ENCODE results near the gene SGTB.

The SGTB gene

GRCh38 chr5:65647941-65648340 lies 74.0 kb downstream of the SGTB start:
- TF ChIP-seq CREB1 (IDR thresholded peaks at IDR 0.05; ENCODE audit: low read depth) = no peak
- no peak for TF ChIP-seq REST (IDR thresholded peaks at IDR 0.05; ENCODE audit: low read depth)
- no peak for TF ChIP-seq TCF12 (IDR thresholded peaks at IDR 0.05; ENCODE audit: low read depth)
- TF ChIP-seq NFIC (IDR thresholded peaks at IDR 0.05) = no peak
- TF ChIP-seq MAX (IDR thresholded peaks at IDR 0.05) = no peak
- no peak for TF ChIP-seq EP300 (IDR thresholded peaks at IDR 0.05; ENCODE audit: borderline replicate concordance)
- TF ChIP-seq ZBTB7A (IDR thresholded peaks at IDR 0.05; ENCODE audit: low read depth) = no peak
- no peak for TF ChIP-seq EGR1 (IDR thresholded peaks at IDR 0.05)

DNA sequence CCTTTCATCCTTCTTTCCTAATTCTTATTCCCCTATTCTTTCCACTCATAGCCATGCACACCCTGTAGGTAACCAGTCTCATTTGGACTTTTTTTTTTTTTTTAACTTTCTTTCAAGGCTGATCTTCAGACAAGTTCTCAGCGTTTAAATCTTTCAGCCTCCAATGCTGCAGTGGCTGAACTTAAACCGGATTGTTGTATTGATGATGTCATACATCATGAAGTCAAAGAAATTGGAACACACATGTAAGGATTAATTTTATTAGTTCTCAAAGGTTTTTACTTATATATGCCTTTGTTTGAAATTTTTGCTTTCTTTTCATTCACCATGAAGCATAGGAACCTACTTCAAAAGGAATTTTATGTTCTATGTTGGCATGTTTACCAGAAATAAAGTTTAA lies 75.0 kb downstream of the SGTB start:
- TF ChIP-seq TCF12 (IDR thresholded peaks at IDR 0.05; ENCODE audit: low read depth) = no peak
- TF ChIP-seq ZBTB7A (IDR thresholded peaks at IDR 0.05; ENCODE audit: low read depth) = no peak
- no peak for TF ChIP-seq YY1 (IDR thresholded peaks at IDR 0.05; ENCODE audit: low read depth)
- TF ChIP-seq, protein P1, sequence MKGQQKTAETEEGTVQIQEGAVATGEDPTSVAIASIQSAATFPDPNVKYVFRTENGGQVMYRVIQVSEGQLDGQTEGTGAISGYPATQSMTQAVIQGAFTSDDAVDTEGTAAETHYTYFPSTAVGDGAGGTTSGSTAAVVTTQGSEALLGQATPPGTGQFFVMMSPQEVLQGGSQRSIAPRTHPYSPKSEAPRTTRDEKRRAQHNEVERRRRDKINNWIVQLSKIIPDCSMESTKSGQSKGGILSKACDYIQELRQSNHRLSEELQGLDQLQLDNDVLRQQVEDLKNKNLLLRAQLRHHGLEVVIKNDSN (IDR thresholded peaks at IDR 0.05) = no peak
- TF ChIP-seq FOXM1 (IDR thresholded peaks at IDR 0.05; ENCODE audit: borderline replicate concordance, low read depth) = no peak
- TF ChIP-seq EP300 (IDR thresholded peaks at IDR 0.05; ENCODE audit: borderline replicate concordance) = no peak
- TF ChIP-seq RAD21 (IDR thresholded peaks at IDR 0.05; ENCODE audit: low read depth) = no peak

DNA sequence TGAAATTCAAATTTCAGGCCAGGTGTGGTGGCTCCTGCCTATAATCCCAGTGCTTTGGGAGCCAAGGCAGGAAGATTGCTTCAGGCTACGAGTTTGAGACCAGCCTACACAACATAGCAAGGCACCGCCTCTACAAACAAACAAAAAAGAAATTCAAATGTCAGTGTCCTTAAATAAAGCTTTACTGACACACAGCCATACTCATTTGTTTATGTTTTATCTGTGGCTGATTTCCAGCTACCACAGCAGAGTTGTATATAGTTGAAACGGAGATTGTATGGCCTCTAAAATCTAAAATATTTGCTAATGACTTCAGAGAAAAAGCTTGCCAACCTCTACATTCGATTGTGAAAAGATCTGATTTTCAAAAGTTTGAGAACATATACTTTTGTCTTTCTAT lies 81.7 kb downstream of the SGTB start:
- TF ChIP-seq EP300 (IDR thresholded peaks at IDR 0.05; ENCODE audit: borderline replicate concordance) (no peak), TEAD4 (IDR thresholded peaks at IDR 0.05) (no peak), RAD21 (IDR thresholded peaks at IDR 0.05; ENCODE audit: low read depth) (no peak), FOXM1 (IDR thresholded peaks at IDR 0.05; ENCODE audit: borderline replicate concordance, low read depth) (no peak), EGR1 (IDR thresholded peaks at IDR 0.05) (no peak), CREB1 (IDR thresholded peaks at IDR 0.05; ENCODE audit: low read depth) (no peak), CEBPB (IDR thresholded peaks at IDR 0.05) (no peak), TCF12 (IDR thresholded peaks at IDR 0.05; ENCODE audit: low read depth) (no peak), NFIC (IDR thresholded peaks at IDR 0.05) (no peak), MAX (IDR thresholded peaks at IDR 0.05) (no peak), REST (IDR thresholded peaks at IDR 0.05; ENCODE audit: low read depth) (no peak), TAF1 (IDR thresholded peaks at IDR 0.05; ENCODE audit: low read depth) (no peak), ZBTB7A (IDR thresholded peaks at IDR 0.05; ENCODE audit: low read depth) (no peak), YY1 (IDR thresholded peaks at IDR 0.05; ENCODE audit: low read depth) (no peak)
- TF ChIP-seq, protein P1 (IDR thresholded peaks at IDR 0.05) = no peak

DNA sequence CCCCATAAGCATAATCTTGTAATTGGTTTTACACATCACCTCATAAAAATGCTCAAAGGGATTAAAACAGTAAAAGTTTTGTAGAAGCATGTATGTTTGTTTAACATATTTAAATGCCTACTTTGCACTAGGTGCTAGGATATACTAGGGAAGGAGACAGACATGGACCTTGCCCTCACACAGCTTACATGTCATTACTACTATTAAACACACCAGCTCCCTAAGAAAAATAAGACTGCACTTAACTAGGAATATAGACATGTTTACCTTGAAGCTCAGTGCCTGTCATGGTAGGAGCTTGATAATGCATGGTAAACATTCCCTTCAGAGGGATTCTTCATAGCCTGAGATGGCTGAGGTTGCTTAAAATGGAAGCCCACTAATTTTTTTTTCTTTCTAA lies 90.9 kb downstream of the SGTB start:
- TF ChIP-seq MAX (IDR thresholded peaks at IDR 0.05) (no peak), EP300 (IDR thresholded peaks at IDR 0.05; ENCODE audit: borderline replicate concordance) (no peak), TAF1 (IDR thresholded peaks at IDR 0.05; ENCODE audit: low read depth) (no peak), TEAD4 (IDR thresholded peaks at IDR 0.05) (no peak), REST (IDR thresholded peaks at IDR 0.05; ENCODE audit: low read depth) (no peak), EGR1 (IDR thresholded peaks at IDR 0.05) (no peak), TCF12 (IDR thresholded peaks at IDR 0.05; ENCODE audit: low read depth) (no peak), RAD21 (IDR thresholded peaks at IDR 0.05; ENCODE audit: low read depth) (no peak), FOXM1 (IDR thresholded peaks at IDR 0.05; ENCODE audit: borderline replicate concordance, low read depth) (no peak), YY1 (IDR thresholded peaks at IDR 0.05; ENCODE audit: low read depth) (no peak), CEBPB (IDR thresholded peaks at IDR 0.05) (no peak), NFIC (IDR thresholded peaks at IDR 0.05) (no peak), CREB1 (IDR thresholded peaks at IDR 0.05; ENCODE audit: low read depth) (no peak)
- TF ChIP-seq, protein P1 (IDR thresholded peaks at IDR 0.05) = no peak

Measured in Ishikawa (cell line).